Measurements from ENCODE around the gene ASB1. TPM values are rescaled to one million over a fixed set of nuclear protein-coding genes. Genes with fewer than 3 reads are reported as not detected.
"Not testable (repeated sequence)": the region's sequence is repeated elsewhere in the genome, so short reads cannot be mapped to it uniquely, and the experiment has no call there.

Gene ASB1
- total and polyA plus RNA-seq, 10 of the 15 experiments (the other 5 are each of a cell fraction or from before 2014, with no cell fraction given), result 5.2 to 31.2 (median 25.8) TPM

DNA sequence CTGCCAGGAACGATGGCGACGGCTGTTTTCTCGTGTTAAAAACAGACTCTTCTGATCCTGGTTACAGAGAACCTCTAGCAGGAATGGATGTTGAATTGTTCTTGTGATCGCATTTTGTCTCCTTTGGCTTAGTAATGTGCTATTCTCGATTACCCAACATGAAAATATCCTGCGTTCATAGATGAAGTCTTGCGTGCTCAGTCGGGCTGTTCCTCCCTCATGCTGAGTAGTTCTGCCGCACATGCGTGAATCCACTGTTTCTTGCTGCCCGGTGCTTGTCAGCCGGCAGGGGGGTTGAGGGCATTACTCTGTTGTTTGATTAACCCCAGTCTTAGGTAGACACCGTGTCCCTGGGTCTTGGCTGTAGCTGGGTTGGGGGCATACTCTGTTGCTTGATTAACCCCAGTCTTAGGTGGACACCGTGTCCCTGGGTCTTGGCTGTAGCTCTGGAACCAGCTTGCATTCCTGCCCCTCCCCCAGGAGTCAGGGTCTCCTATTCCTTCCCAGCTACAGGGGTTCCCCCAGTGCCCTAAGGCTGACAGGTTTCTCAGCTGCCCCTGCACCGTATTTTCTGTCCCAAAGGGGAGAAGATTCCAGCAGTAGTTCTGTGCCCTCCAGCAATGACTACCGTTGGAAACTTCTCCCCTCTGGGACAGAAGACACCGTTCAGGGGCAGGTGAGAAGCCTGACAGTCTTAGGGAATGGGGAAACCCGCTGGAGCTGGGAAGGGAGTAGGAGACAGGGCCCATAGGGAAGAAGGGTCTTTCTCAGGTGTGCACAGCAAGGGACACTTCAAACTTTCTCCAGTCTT, 22.1 kb upstream of the ASB1 start:
- no TSS peak for BruUV-seq (replicated peaks)
- Histone ChIP-seq H3K9me3 (replicated peaks; ENCODE audit: control insufficient read depth, insufficient read depth, low read length) (no peaks in the 10 kb centered on the region), H2AFZ (ENCODE audit: control insufficient read depth, low read depth, low read length) (no peak overlapping the region), H3K4me2 (ENCODE audit: control insufficient read depth, insufficient read depth) (no peak overlapping the region), H3K4me3 (no peak overlapping the region), H3K27ac (ENCODE audit: control insufficient read depth, insufficient read depth) (no peak overlapping the region), H3K27me3 (replicated peaks in 1 of 2; ENCODE audit: control insufficient read depth in 2 of 2, insufficient read depth in 2 of 2, low read length in 1 of 2) (no peaks in the 10 kb centered on the region), H3K36me3 (ENCODE audit: control insufficient read depth in 2 of 2, insufficient read depth in 2 of 2, low read length in 1 of 2) (no peaks in the 10 kb centered on the region), H4K20me1 (ENCODE audit: control insufficient read depth, insufficient read depth) (no peaks in the 10 kb centered on the region), H3K79me2 (ENCODE audit: control insufficient read depth, insufficient read depth, low read length) (no peaks in the 10 kb centered on the region), H3K4me1 (ENCODE audit: control insufficient read depth, insufficient read depth, low read length) (no peaks in the 10 kb centered on the region), H3K9ac (ENCODE audit: control insufficient read depth, insufficient read depth, low read length) (no peak overlapping the region)
- TF ChIP-seq RB1 (IDR thresholded peaks at IDR 0.05; ENCODE audit: borderline replicate concordance), result no peak
- TF ChIP-seq POLR2A (IDR thresholded peaks at IDR 0.05; ENCODE audit: low read depth, low read length), result no peak
- TF ChIP-seq ATF7 (IDR thresholded peaks at IDR 0.05; ENCODE audit: low read depth), result no peak
- TF ChIP-seq HDGF (IDR thresholded peaks at IDR 0.05), result no peak
- no peak for TF ChIP-seq SMARCA5 (IDR thresholded peaks at IDR 0.05)
- SMC1A ChIA-PET (ENCODE audit: uncharacterized antibody, unreplicated experiment), result no interaction called here
- in situ Hi-C loops (cut with MboI) (no loop called here), intact Hi-C loops (cut with micrococcal nuclease; ENCODE audit: unreplicated experiment) (no loop called here)
- POLR2A ChIA-PET, result no interaction called here
- FAIRE-seq (no peak), DNase-seq (ENCODE audit: low read depth, low spot score) (no peak), ATAC-seq (no peak)
- WGBS (ENCODE audit: insufficient coverage, insufficient replicate concordance, low lambda C conversion rate, missing lambda C conversion rate), result 81% methylated on average over 19 of the region's 19 CpGs
- CTCF ChIA-PET, result no interaction called here
- RAD21 ChIA-PET (ENCODE audit: unreplicated experiment), result no interaction called here

DNA sequence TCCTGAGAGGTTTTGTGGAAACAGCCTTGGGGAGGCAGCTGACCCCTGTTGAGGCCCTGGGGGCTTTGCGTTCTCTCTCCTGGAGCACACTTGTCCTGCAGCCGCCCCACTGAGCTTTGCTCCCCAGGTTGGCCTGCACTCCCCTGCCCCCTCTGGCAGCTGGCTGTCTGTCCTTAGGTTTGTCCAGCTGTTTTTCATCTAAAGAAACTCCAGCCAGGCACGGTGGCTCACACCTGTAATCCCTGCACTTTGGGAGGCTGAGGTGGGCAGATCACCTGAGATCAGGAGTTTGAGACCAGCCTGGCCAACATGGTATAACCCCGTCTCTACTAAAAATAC, 21.5 kb upstream of the ASB1 start:
- H2AFZ ChIP-seq (ENCODE audit: control insufficient read depth, low read depth, low read length); SMC1A ChIA-PET (ENCODE audit: uncharacterized antibody, unreplicated experiment); RAD21 ChIA-PET (ENCODE audit: unreplicated experiment); in situ Hi-C loops (cut with MboI); H3K27me3 ChIP-seq (replicated peaks in 1 of 2; ENCODE audit: control insufficient read depth in 2 of 2, insufficient read depth in 2 of 2, low read length in 1 of 2); POLR2A ChIA-PET; H3K36me3 ChIP-seq (ENCODE audit: control insufficient read depth in 2 of 2, insufficient read depth in 2 of 2, low read length in 1 of 2); H3K9ac ChIP-seq (ENCODE audit: control insufficient read depth, insufficient read depth, low read length); H3K79me2 ChIP-seq (ENCODE audit: control insufficient read depth, insufficient read depth, low read length); CTCF ChIA-PET; H3K9me3 ChIP-seq (replicated peaks; ENCODE audit: control insufficient read depth, insufficient read depth, low read length); H3K4me2 ChIP-seq (ENCODE audit: control insufficient read depth, insufficient read depth); intact Hi-C loops (cut with micrococcal nuclease; ENCODE audit: unreplicated experiment); BruUV-seq (replicated peaks); DNase-seq (ENCODE audit: low read depth, low spot score); H3K4me3 ChIP-seq; ATAC-seq; H4K20me1 ChIP-seq (ENCODE audit: control insufficient read depth, insufficient read depth); H3K27ac ChIP-seq (ENCODE audit: control insufficient read depth, insufficient read depth); H3K4me1 ChIP-seq (ENCODE audit: control insufficient read depth, insufficient read depth, low read length); FAIRE-seq: not testable (repeated sequence)
- WGBS (ENCODE audit: insufficient coverage, insufficient replicate concordance, low lambda C conversion rate, missing lambda C conversion rate), result 95% methylated on average over 4 of the region's 4 CpGs

Measured in GM12878 (cell line).